Measurements from ENCODE around the gene NLRC5.

GRCh38 chr16:57111420-57111819, 122.1 kb downstream of the NLRC5 start:
- TF ChIP-seq EZH2 (IDR thresholded peaks at IDR 0.05; ENCODE audit: borderline replicate concordance, low read depth, low read length) = no peak
- TF ChIP-seq SETDB1 (IDR thresholded peaks at IDR 0.05; ENCODE audit: low read length) = no peak
- no peak for TF ChIP-seq ZNF224 (CRISPR knock-in tag; IDR thresholded peaks at IDR 0.05)
- no peak for TF ChIP-seq GATA2 (CRISPR knock-in tag; IDR thresholded peaks at IDR 0.05)
- no peak for TF ChIP-seq CEBPB (tag; IDR thresholded peaks at IDR 0.05)
- no peak for TF ChIP-seq HDGF (IDR thresholded peaks at IDR 0.05)
- no peak for TF ChIP-seq RAD51 (IDR thresholded peaks at IDR 0.05; ENCODE audit: borderline replicate concordance, low read depth)
